SH-SY5Y (cell line): ENCODE data around the gene IFITM1.

Experiments used
- GATA2 ChIP-seq: IDR thresholded peaks from 2 replicates; pipeline ENCODE4 v1.6.1; 2011; ENCODE audit warnings: mild to moderate bottlenecking, low read depth, low read length
- GATA3 ChIP-seq: IDR thresholded peaks from 2 replicates; pipeline ENCODE4 v1.6.1; 2011; ENCODE audit warnings: low read depth, mild to moderate bottlenecking, low read length, moderate library complexity

Gene IFITM1

GRCh38 chr11:279966-280705, 33.7 kb upstream of the IFITM1 start:
- TF ChIP-seq GATA3 (no peak), GATA2 (no peak)

GRCh38 chr11:280706-281485, 32.9 kb upstream of the IFITM1 start:
- no peak for TF ChIP-seq GATA3
- TF ChIP-seq GATA2 = no peak

GRCh38 chr11:281486-282161, 32.2 kb upstream of the IFITM1 start:
- TF ChIP-seq GATA3 (no peak), GATA2 (no peak)

- TF ChIP-seq GATA3 (no peak), GATA2 (no peak)
Observed at GRCh38 chr11:282171-282570, 31.7 kb upstream of the IFITM1 start.

GRCh38 chr11:282630-283360, 31.0 kb upstream of the IFITM1 start:
- TF ChIP-seq GATA2 = no peak
- no peak for TF ChIP-seq GATA3

GRCh38 chr11:283405-284104, 30.3 kb upstream of the IFITM1 start:
- no peak for TF ChIP-seq GATA2
- no peak for TF ChIP-seq GATA3

GRCh38 chr11:284105-285020, 29.5 kb upstream of the IFITM1 start:
- TF ChIP-seq GATA2 = no peak
- TF ChIP-seq GATA3 = no peak

GRCh38 chr11:285021-285893, 28.6 kb upstream of the IFITM1 start:
- TF ChIP-seq GATA2 (no peak), GATA3 (no peak)

GRCh38 chr11:285894-286220, 28.0 kb upstream of the IFITM1 start:
- no peak for TF ChIP-seq GATA3
- TF ChIP-seq GATA2 = no peak

- no peak for TF ChIP-seq GATA3
- no peak for TF ChIP-seq GATA2
Observed at GRCh38 chr11:287821-288477, 25.9 kb upstream of the IFITM1 start.
